ENCODE data around the gene SKA1. TPM values are rescaled to one million over a fixed set of nuclear protein-coding genes. Genes with fewer than 3 reads are reported as not detected.
"Not testable (repeated sequence)": the region's sequence is repeated elsewhere in the genome, so short reads cannot be mapped to it uniquely, and the experiment has no call there.

Gene SKA1
- total RNA-seq, 2 donors from 2014 or later, result 0.21 to 0.74 TPM

DNA sequence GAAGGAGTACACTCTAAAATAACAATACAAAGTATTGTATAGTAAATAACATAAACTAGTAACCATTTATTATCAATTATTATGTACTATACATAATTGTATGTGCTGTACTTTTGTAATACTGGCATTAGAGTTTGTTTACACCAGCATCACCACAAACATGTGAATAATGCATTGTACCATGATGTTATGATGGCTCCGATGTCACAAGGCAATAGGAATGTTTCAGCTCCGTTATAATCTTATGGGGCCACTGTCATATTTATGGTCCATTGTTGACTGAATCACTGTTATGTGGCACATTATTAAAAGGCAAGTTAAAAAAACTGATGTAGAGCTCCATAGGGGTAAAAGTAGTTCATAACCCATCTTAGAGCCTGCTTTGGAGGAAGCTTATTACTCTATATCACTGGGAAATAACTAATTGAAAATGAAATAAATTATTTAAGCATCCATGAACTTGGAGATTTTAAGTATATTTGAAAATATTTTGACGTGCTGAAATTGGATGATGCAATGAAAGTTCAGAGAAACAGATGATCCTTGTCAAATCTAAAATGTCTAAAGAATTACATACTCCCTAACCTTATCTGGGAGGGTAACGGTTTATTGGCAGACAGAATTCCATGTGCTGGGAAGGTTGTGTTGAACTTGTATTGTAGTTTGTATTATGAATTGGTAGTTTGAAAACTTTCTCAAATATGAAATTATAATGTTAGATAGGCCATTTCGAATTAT lies 2.4 kb downstream of the SKA1 start:
- ATAC-seq (no peak), DNase-seq (no peak)
- intact Hi-C loops (cut with DNase I), result no loop called here

- DNase-seq (no peak), ATAC-seq (no peak)
- intact Hi-C loops (cut with DNase I), result no loop called here
Observed at GRCh38 chr18:50388988-50389387, 14.1 kb downstream of the SKA1 start.

DNA sequence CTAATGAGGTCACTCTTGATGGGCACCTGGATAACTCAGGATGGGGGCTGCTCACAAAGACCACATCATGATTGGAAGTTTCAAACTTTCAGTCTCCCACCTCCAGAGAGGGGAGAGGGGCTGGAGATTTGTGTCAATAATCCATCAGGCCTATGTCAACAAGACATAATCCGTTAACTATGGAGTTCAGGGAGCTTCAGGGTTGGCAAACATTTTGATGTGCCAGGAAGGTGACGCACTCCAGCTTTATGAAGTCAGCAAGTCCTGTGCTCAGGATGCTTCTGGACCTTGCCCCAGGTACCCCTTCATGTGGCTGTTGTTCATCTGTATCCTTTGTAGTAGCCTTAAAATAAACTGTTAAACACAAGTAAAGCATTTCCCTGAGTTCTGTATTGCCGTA lies 19.0 kb downstream of the SKA1 start:
- DNase-seq, result no peak
- no peak for ATAC-seq
- intact Hi-C loops (cut with DNase I), result no loop called here

DNA sequence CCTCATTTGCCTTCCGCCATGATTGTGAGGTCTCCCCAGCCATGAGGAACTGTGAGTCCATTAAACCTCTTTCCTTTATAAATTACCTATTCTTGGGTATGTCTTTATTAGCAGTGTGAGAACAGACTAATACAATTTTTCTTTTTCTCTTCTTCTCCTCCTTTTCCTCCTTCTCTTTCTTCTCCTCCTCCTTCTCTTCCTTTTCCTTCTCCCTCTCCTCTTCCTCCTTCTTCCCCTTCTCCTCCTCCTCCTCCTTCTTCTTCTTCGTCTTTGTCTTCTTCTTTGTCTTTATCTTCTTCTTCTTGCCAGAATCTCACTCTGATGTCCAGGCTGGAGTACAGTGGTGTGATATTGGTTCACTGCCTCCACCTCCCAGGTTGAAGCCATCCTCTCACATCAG lies 20.2 kb downstream of the SKA1 start:
- intact Hi-C loops (cut with DNase I), result no loop called here
- DNase-seq (no peak), ATAC-seq (no peak)

DNA sequence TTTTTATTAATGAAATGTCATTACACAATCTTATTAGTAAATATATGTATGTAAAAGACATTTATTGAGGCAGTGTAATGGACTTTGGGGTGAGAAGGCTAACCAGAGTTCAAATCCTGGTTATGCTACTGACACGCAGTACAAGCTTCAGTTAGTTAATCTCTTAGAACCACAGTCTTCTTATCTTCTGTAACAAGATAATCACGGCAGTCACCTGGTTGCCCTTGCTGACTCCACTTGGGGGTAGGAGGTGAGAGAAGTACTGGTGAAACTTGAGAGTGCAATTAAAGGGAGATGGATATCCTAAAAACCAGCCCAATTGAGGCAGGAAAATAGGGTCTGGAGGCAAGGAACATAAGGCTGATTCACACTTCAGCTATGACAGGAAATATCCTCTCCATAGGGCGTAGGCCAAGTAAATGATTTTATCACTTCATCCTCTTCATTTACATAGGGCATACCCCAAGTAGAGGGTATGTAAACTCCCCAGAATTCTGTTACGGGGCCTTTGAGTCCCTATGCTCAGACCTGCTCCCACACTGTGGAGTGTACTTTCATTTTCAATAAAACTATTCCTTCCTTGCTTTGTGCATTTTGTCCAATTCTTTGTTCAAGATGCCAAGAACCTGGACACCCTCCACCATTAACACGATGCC lies 21.3 kb downstream of the SKA1 start:
- DNase-seq (no peak), ATAC-seq (no peak)
- intact Hi-C loops (cut with DNase I), result no loop called here

DNA sequence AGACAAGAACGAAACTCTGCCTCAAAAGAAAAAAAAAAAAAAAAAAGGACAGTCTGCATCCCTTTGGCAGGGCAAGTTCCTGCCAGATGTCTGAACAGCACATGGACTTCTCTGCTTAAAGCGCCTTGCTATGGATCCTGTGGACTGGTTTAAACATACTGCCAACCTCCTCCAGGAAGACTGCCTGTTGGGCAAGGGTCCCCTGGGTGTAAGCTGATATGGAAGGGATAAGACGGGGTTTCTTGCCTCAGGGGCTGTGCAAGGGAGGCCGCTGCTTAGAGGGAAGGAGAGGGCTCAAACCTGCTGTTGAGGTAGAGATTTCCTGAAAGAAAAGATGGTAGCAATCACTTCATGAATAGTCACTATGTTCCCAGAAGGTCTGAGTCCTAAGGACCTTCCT lies 22.2 kb downstream of the SKA1 start:
- ATAC-seq (no peak), DNase-seq (no peak)
- intact Hi-C loops (cut with DNase I), result no loop called here

DNA sequence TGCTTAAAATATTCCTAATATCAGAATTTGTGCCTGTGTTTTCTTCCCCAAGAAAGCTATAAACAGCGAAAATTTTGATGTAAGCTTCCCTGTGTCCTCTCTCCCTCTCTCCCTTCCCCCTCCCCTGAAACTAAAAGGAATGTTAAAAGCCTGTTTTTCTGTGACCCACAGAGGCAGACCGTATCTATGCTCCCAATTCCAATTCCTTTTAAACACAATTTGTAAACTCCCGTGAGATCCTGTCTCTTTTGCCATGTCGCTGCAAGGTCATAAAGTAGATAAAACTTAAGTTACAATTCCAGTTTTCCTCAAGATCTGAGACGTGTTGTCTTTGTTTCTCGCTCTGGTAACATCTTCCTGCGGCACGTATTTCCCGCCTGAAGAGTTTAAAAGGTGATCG lies 23.3 kb downstream of the SKA1 start:
- intact Hi-C loops (cut with DNase I), result no loop called here
- ATAC-seq (no peak), DNase-seq (no peak)

DNA sequence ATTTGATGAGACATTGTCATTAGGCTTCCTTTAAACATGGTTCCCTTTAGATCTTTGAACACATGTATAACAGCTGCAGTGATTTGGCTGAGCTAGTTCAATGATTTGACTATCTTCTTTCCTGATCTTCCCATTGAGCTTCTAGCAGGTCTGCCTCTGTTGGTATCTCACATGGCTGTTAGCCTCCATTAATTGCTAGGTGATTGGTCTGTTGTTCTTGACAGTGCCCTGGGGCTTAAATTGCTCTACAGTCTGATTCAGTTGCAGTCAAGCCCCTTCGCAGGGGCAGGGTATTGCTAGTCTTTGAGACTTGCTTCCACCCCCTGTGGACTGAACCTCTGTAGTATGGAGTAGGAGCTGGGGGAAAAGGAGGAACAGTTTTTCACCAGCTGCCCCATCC lies 24.1 kb downstream of the SKA1 start:
- intact Hi-C loops (cut with DNase I), result no loop called here
- DNase-seq (no peak), ATAC-seq (no peak)

- DNase-seq, result no peak
- ATAC-seq, result no peak
- intact Hi-C loops (cut with DNase I), result no loop called here
Observed at GRCh38 chr18:50399582-50399981, 24.7 kb downstream of the SKA1 start.

DNA sequence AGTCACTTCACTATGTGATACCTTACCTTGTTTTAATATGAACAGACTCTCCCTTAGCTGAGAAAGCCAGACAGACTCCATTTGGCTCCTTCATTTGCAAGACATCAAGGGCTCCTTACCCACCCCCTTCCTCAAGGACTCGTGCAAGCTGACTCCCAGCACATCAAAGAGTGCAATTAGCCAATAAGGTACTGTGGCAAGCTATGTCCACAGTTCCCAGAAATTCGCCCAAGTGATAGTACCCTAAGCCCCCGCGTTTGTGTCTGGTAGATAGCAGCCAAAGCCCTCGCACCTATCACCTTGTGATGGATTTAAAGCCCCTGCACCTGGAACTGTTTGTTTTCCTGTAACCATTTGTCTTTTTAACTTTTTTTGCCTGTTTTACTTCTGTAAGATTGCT lies 25.6 kb downstream of the SKA1 start:
- ATAC-seq; DNase-seq; intact Hi-C loops (cut with DNase I): not testable (repeated sequence)

DNA sequence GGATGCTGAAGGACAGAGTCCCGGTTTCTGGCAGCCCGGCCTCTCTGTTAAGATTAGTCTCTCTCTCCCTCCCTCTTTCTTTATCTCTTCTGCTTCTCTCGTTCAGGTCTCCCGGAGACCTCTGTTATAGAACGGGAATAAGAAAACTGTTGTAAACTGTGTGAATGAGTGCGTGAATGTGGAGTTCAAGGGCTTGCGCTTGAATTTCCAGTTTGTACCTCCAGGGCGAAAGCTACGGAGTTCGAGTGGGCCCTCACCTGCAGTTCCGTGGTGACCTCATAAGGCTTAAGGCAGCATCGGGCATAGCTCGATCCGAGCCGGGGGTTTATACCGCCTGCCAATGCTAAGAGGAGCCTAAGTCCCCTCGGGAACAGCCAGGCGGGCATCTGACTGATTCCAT lies 26.4 kb downstream of the SKA1 start:
- intact Hi-C loops (cut with DNase I), result no loop called here
- DNase-seq (no peak), ATAC-seq (no peak)

DNA sequence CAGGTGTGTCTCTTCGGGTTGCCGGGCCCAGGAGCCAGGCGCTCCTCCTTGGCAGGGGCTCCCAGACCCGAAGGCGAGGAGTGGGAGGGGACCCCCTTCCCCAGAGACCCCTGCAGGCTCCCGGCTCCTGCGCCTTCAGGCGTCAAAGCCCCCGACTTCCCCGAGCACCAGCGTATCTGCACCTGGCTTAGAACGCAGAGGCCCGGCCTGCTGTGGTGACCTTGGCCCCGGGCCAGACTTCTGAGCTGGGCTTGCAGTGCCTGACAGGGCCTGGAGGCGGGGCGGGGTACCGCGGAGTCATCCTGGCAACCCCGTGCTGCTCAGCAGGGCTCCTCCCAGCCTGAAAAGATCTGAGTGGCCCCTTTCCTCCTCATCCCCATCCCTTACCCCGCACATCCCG lies 27.0 kb downstream of the SKA1 start:
- intact Hi-C loops (cut with DNase I), result no loop called here
- ATAC-seq (peak in 1 of 2 donors; percentile 80), DNase-seq (peak; percentile 52)

GRCh38 chr18:50404752-50405581 lies 30.1 kb downstream of the SKA1 start:
- intact Hi-C loops (cut with DNase I); DNase-seq; ATAC-seq: not testable (repeated sequence)

- ATAC-seq (no peak), DNase-seq (no peak)
- intact Hi-C loops (cut with DNase I), result no loop called here
Observed at GRCh38 chr18:50405582-50406271, 30.9 kb downstream of the SKA1 start.

DNA sequence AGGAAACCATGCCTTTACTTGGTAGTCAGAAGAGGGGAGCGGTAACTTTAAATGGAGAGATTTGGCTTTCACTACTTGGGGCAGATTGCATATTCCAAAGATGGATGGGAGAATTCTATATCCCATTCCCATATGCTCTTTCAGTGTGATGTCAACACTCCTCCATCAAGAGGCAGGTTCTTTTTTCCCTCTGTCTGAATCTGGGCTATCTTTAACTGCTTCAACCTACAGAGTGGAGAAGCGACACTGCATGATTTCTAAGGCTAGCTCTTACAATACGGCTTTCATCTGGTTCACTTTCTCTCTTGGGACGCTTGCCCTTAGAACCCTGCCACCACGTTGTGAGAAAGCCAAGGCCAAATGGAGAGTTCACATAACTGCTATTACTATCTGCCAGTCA lies 34.4 kb downstream of the SKA1 start:
- intact Hi-C loops (cut with DNase I), result no loop called here
- ATAC-seq, result no peak

GRCh38 chr18:50410008-50410407 lies 35.2 kb downstream of the SKA1 start:
- DNase-seq (no peak), ATAC-seq (no peak)
- intact Hi-C loops (cut with DNase I), result no loop called here

More for the DNA sequence above, 34.4 kb downstream of the SKA1 start:
- DNase-seq, result no peak

- intact Hi-C loops (cut with DNase I), result no loop called here
- no peak for DNase-seq
- peak; percentile 71 for ATAC-seq
Observed at GRCh38 chr18:50410894-50411293, 36.0 kb downstream of the SKA1 start.

GRCh38 chr18:50416832-50417231 lies 42.0 kb downstream of the SKA1 start:
- DNase-seq; ATAC-seq; intact Hi-C loops (cut with DNase I): not testable (repeated sequence)

DNA sequence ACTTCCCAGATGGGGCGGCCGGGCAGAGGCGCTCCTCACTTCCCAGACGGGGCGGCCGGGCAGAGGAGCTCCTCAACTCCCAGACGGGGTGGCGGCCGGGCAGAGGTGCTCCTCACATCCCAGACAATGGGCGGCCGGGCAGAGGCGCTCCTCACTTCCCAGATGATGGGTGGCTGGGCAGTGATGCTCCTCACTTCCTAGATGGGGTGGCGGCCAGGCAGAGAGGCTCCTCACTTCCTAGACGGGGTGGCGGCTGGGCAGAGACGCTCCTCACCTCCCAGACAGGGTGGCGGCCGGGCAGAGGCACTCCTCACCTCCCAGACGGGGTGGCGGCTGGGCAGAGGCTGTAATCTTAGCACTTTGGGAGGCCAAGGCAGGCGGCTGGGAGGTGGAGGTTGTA lies 42.9 kb downstream of the SKA1 start:
- DNase-seq; intact Hi-C loops (cut with DNase I): not testable (repeated sequence)

DNA sequence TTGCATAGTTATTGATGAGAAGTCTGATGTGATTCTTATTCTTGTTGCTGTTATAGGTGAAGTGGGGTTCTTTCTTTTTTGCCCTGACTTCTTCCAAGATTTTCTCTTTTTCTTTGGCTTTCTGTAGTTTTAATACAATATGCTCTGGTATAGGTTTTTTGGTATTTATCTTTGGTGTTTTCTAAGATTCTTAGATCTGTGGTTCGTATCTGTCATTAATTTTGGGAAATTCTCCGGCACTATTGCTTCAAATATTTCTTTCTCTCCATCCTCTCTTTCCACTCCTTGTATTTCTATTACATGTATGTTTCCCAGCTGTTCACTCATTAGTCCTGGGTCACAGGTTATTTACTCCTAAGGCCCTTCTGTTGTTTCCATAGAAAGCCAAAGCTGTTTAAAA lies 43.8 kb downstream of the SKA1 start:
- no peak for DNase-seq
- no peak for ATAC-seq
- intact Hi-C loops (cut with DNase I), result no loop called here

More for the DNA sequence above, 42.9 kb downstream of the SKA1 start:
- ATAC-seq, result not testable (repeated sequence)

Data from left cardiac atrium (tissue), 4 donors.